ENCODE data around the gene PPT1. TPM values are rescaled to one million over a fixed set of nuclear protein-coding genes. Genes with fewer than 3 reads are reported as not detected.
"Not testable (repeated sequence)": the region's sequence is repeated elsewhere in the genome, so short reads cannot be mapped to it uniquely, and the experiment has no call there.

Gene PPT1
- total RNA-seq, 1 donor from 2014 or later, result 58.7 TPM

DNA sequence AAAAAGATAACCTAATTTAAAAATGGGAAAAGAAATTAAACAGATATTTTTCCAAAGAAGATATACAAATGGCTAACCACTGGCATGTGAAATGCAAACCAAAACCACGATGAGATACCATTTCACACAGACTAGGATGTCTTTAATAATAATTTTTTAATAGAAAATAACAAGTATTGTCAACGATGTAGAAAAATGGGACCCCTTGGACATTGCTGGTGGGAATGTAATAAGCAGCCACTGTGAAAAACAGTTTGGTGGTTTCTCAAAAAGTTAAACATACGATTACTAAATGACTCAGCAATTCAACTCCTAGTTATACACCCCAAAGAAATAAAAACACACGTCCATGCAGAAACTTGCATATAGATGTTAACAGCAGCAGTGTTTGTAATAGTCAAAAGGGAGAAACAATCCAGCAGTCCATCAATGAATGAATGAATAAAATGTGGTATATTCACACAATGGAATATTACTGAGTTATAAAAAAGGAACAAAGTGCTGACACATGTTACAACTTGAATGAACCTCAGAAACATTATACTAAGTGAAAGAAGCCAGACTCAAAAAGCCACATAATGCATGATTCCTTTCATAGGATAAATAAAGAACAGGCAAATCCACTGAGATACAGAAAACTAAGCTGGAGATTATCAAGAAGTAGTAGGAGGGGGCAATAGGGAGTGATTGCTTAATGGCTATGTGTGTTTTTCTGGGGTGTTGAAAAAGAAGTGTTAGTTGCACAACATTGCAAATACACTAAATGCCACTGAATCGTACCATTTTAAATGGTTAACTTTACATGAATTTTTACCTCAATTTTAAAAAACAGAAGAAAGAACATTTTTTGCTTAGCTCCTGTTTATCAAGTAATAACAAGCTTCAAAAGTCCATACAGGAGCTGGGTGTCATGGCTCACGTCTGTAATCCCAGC lies 4.1 kb downstream of the PPT1 start:
- Histone ChIP-seq H3K27ac (no peak overlapping the region), H3K4me3 (no peak overlapping the region), H3K27me3 (no peaks in the 10 kb centered on the region), H3K36me3 (peaks cover 0 to 37% of the 10 kb centered on the region in 2 donors), H3K4me1 (peaks cover 17% of the 10 kb centered on the region), H3K9me3 (no peaks in the 10 kb centered on the region)
- no peak for DNase-seq (ENCODE audit: extremely low spot score in 2 of 2)
- intact Hi-C loops (cut with DNase I), result no loop called here
- TF ChIP-seq POLR2AphosphoS5 (IDR thresholded peaks at IDR 0.05; ENCODE audit: insufficient read depth in 1 of 2, low read depth in 1 of 2) (no peak), POLR2A (IDR thresholded peaks at IDR 0.05) (no peak)

DNA sequence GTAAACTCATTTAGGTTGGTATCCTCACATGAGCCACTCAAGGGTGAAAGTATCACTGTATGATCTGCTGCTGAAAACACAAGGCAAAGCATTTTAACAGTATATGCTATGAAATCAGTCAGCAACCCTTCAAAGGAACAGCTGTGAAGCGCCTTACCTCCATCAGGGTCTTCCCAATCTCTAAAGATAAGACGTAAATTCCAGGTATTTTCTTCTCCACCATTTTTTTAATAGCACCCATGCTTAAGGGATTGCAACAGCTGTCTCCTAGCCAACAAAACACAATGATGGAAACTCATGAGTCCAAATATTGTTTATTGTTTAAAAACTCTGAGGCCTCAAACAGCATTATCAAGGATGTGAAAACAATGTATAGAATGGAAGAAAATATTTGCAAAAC lies 4.8 kb downstream of the PPT1 start:
- Histone ChIP-seq H3K27me3 (no peaks in the 10 kb centered on the region), H3K9me3 (no peaks in the 10 kb centered on the region), H3K4me1 (peaks cover 12% of the 10 kb centered on the region), H3K36me3 (peaks cover 0 to 44% of the 10 kb centered on the region in 2 donors), H3K27ac (no peak overlapping the region), H3K4me3 (no peak overlapping the region)
- no peak for DNase-seq (ENCODE audit: extremely low spot score in 2 of 2)
- intact Hi-C loops (cut with DNase I), result no loop called here
- TF ChIP-seq, protein P1, sequence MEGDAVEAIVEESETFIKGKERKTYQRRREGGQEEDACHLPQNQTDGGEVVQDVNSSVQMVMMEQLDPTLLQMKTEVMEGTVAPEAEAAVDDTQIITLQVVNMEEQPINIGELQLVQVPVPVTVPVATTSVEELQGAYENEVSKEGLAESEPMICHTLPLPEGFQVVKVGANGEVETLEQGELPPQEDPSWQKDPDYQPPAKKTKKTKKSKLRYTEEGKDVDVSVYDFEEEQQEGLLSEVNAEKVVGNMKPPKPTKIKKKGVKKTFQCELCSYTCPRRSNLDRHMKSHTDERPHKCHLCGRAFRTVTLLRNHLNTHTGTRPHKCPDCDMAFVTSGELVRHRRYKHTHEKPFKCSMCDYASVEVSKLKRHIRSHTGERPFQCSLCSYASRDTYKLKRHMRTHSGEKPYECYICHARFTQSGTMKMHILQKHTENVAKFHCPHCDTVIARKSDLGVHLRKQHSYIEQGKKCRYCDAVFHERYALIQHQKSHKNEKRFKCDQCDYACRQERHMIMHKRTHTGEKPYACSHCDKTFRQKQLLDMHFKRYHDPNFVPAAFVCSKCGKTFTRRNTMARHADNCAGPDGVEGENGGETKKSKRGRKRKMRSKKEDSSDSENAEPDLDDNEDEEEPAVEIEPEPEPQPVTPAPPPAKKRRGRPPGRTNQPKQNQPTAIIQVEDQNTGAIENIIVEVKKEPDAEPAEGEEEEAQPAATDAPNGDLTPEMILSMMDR (IDR thresholded peaks at IDR 0.05), result no peak
- no peak for TF ChIP-seq POLR2A (IDR thresholded peaks at IDR 0.05)
- no peak for TF ChIP-seq POLR2AphosphoS5 (IDR thresholded peaks at IDR 0.05; ENCODE audit: insufficient read depth in 1 of 2, low read depth in 1 of 2)

DNA sequence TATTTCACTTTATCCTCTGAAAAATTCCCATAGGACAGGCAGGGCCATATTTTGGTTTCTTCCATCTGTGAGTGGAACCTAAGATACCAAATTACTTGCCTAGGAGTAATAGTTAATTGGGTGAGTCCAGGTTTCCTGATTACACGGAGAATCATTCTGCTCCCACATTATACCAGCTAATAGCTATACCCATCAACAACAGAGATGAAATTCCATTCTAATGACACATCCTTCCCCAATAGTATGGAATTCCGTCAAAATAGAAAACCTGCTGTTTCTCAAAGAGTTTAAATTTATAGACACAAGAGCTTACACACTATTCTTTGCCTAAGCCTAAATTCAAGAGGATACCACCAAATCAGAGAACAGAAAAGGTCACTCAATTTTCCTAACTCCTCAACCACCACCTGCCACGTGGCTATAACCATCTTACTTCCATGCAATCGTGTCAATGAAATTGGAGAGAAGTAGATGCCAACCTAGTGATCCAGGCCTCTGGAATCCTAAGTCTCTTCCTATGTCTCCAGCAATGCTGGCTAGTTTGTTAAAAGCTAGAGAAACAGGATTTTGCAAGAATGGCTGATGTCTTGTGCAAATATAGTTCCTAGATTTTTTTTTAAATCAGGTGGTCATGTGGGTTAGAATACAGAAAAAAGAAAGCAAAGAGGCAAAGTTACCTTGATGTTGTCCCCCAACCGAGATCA lies 6.2 kb downstream of the PPT1 start:
- Histone ChIP-seq H3K36me3 (peaks cover 0 to 47% of the 10 kb centered on the region in 2 donors), H3K9me3 (no peaks in the 10 kb centered on the region), H3K27me3 (no peaks in the 10 kb centered on the region), H3K27ac (no peak overlapping the region), H3K4me1 (peaks cover 2% of the 10 kb centered on the region), H3K4me3 (no peak overlapping the region)
- intact Hi-C loops (cut with DNase I), result no loop called here
- TF ChIP-seq POLR2AphosphoS5 (IDR thresholded peaks at IDR 0.05; ENCODE audit: insufficient read depth in 1 of 2, low read depth in 1 of 2), result no peak
- TF ChIP-seq, protein P1 (IDR thresholded peaks at IDR 0.05), result no peak
- TF ChIP-seq POLR2A (IDR thresholded peaks at IDR 0.05), result no peak
- DNase-seq (ENCODE audit: extremely low spot score in 2 of 2), result no peak

DNA sequence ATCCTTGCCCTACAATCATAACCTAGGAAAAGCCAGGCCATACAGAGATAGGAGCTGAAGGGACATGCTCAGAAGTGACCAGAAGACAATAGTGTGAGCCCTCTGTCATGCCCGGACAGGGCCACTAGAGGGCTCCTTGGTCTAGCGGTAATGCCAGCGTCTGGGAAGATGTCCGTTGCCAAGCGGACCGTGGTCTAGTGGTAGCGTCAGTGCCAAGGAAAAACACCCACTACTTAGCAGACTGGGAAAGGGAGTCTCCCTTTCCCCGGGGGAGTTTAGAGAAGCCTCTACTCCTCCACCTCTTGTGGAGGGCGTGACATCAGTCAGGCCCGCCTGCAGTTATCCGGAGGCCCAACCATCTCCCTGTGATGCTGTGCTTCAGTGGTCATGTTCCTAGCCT lies 12.3 kb downstream of the PPT1 start:
- intact Hi-C loops (cut with DNase I); H3K27me3 ChIP-seq; H3K9me3 ChIP-seq; H3K4me3 ChIP-seq; DNase-seq (ENCODE audit: extremely low spot score in 2 of 2); H3K4me1 ChIP-seq; H3K27ac ChIP-seq: not testable (repeated sequence)
- H3K36me3 ChIP-seq, result peaks cover 0 to 46% of the 10 kb centered on the region in 2 donors
- TF ChIP-seq, protein P1 (IDR thresholded peaks at IDR 0.05), result peak in 1 of 3 experiments; percentile 33

DNA sequence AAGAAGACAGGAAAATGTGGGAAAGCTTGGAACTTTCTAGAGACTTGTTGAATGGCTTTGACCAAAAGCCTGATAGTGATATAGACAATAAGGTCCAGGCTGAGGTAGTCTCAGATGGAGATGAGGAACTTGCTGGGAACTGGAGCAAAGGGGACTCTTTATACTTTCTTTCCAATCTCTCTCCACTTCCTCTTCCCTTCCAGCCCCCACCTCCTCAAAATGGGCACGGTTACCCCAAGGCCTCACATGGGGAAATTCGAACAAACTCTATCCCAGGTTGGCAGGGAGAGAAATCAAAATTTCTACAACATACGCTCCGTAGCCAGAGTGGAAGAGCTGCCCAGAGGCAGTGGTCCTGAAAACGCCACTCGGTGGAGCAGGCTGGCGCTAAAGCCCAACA lies 15.2 kb downstream of the PPT1 start:
- Histone ChIP-seq H3K36me3 (peaks cover 0 to 24% of the 10 kb centered on the region in 2 donors), H3K27ac (no peak overlapping the region), H3K4me1 (no peaks in the 10 kb centered on the region), H3K9me3 (no peaks in the 10 kb centered on the region), H3K27me3 (no peaks in the 10 kb centered on the region), H3K4me3 (no peak overlapping the region)
- DNase-seq (ENCODE audit: extremely low spot score in 2 of 2), result no peak
- intact Hi-C loops (cut with DNase I), result no loop called here
- TF ChIP-seq, protein P1 (IDR thresholded peaks at IDR 0.05), result no peak
- TF ChIP-seq POLR2AphosphoS5 (IDR thresholded peaks at IDR 0.05; ENCODE audit: insufficient read depth in 1 of 2, low read depth in 1 of 2) (no peak), POLR2A (IDR thresholded peaks at IDR 0.05) (no peak)

All from vagina (tissue), 2 donors.